Hippocampal formation (tissue), 2 donors: ENCODE data around the gene TNFRSF17.
A peak's percentile ranks its signal among the peaks of the same experiment; 100 is the strongest.
"Not testable (repeated sequence)": the region's sequence is repeated elsewhere in the genome, so short reads cannot be mapped to it uniquely, and the experiment has no call there.

Experiments
- DNase-seq, 2 donors: peaks; one replicate each; lab custom pipeline; 2025; lab: John Stamatoyannopoulos, UW

TNFRSF17 gene

GRCh38 chr16:11970292-11970691 is 5.3 kb downstream of the TNFRSF17 start:
- not testable (repeated sequence) for DNase-seq

- DNase-seq: no peak
Observed at GRCh38 chr16:11972128-11972527, 7.1 kb downstream of the TNFRSF17 start.

- DNase-seq: no peak
Observed at GRCh38 chr16:11973070-11973469, 8.1 kb downstream of the TNFRSF17 start.

- DNase-seq: no peak
Observed at GRCh38 chr16:11976850-11977375, 11.9 kb downstream of the TNFRSF17 start.

GRCh38 chr16:11977376-11978041 is 12.5 kb downstream of the TNFRSF17 start:
- DNase-seq: no peak

- no peak for DNase-seq
Observed at GRCh38 chr16:11978080-11978479, 13.1 kb downstream of the TNFRSF17 start.

- no peak for DNase-seq
Observed at GRCh38 chr16:11979013-11979672, 14.1 kb downstream of the TNFRSF17 start.

GRCh38 chr16:11980136-11980844 is 15.3 kb downstream of the TNFRSF17 start:
- DNase-seq: no peak

GRCh38 chr16:11985250-11985649 is 20.2 kb downstream of the TNFRSF17 start:
- no peak for DNase-seq

GRCh38 chr16:11986521-11987057 is 21.6 kb downstream of the TNFRSF17 start:
- DNase-seq: no peak

- DNase-seq: no peak
Observed at GRCh38 chr16:11988258-11988978, 23.4 kb downstream of the TNFRSF17 start.

GRCh38 chr16:11990702-11991390 is 25.8 kb downstream of the TNFRSF17 start:
- no peak for DNase-seq

GRCh38 chr16:11992008-11992584 is 27.1 kb downstream of the TNFRSF17 start:
- DNase-seq: no peak

GRCh38 chr16:11992586-11993524 is 27.8 kb downstream of the TNFRSF17 start:
- DNase-seq: no peak

- peak; percentile 60 to 72 for DNase-seq
Observed at GRCh38 chr16:11994143-11995119, 29.4 kb downstream of the TNFRSF17 start.

GRCh38 chr16:11996433-11997330 is 31.7 kb downstream of the TNFRSF17 start:
- DNase-seq: no peak

- no peak for DNase-seq
Observed at GRCh38 chr16:12000032-12000431, 35.0 kb downstream of the TNFRSF17 start.
